ENCODE data around the gene CHTOP. TPM values are rescaled to one million over a fixed set of nuclear protein-coding genes. Genes with fewer than 3 reads are reported as not detected.

The CHTOP gene
- total RNA-seq, 1 experiment from 2014 or later = 156 TPM

DNA sequence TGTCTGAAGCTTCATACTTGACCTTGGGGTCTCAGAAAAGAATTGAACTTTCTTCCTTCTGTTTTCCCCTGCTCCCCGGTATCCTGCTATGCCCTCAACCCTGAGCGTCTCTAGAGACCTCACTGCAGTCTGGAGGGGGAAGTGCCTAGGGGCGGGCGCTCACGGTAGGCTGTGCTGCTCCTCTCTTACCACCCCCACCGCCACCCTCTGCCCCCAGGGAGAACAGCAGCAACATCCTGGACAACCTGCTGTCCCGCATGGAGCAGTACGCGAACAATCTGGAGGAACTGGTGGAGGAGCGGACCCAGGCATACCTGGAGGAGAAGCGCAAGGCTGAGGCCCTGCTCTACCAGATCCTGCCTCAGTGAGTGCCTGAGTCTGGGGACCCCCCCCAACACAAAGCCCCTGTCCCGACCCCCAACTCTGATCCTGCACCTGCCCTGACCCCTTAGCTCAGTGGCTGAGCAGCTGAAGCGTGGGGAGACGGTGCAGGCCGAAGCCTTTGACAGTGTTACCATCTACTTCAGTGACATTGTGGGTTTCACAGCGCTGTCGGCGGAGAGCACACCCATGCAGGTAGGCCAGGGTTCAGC lies 55.0 kb downstream of the CHTOP start:
- CTCF ChIA-PET = interaction anchor here (0.6 to 2.8 kb wide), 5 partner anchors 10 to 178 kb away, joined by 3 to 13 read pairs (median 4); partner anchors contain the start of genes INTS3, NPR1 and SLC27A3
- TF ChIP-seq, protein P1, sequence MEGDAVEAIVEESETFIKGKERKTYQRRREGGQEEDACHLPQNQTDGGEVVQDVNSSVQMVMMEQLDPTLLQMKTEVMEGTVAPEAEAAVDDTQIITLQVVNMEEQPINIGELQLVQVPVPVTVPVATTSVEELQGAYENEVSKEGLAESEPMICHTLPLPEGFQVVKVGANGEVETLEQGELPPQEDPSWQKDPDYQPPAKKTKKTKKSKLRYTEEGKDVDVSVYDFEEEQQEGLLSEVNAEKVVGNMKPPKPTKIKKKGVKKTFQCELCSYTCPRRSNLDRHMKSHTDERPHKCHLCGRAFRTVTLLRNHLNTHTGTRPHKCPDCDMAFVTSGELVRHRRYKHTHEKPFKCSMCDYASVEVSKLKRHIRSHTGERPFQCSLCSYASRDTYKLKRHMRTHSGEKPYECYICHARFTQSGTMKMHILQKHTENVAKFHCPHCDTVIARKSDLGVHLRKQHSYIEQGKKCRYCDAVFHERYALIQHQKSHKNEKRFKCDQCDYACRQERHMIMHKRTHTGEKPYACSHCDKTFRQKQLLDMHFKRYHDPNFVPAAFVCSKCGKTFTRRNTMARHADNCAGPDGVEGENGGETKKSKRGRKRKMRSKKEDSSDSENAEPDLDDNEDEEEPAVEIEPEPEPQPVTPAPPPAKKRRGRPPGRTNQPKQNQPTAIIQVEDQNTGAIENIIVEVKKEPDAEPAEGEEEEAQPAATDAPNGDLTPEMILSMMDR (IDR thresholded peaks at IDR 0.05; ENCODE audit: unreplicated experiment) = no peak
- no peak overlapping the region for H3K4me3 Mint-ChIP-seq (ENCODE audit: unreplicated experiment)
- no peaks in the 10 kb centered on the region for H3K36me3 Mint-ChIP-seq (ENCODE audit: insufficient read depth, unreplicated experiment)
- intact Hi-C loops (cut with micrococcal nuclease) = no loop called here
- no peak overlapping the region for H3K27ac Mint-ChIP-seq (ENCODE audit: low read depth, unreplicated experiment)
- H3K4me1 Mint-ChIP-seq (ENCODE audit: insufficient read depth, unreplicated experiment) = peaks cover 5% of the 10 kb centered on the region
- H3K27me3 Mint-ChIP-seq (ENCODE audit: insufficient read depth, unreplicated experiment) = peaks cover 14% of the 10 kb centered on the region
- no peaks in the 10 kb centered on the region for H3K9me3 Mint-ChIP-seq (ENCODE audit: unreplicated experiment)
- POLR2A ChIA-PET = interaction anchor here (0.6 to 0.9 kb wide), 3 partner anchors 14 to 35 kb away, joined by 3 read pairs; no protein-coding TSS in a partner anchor
- DNase-seq (ENCODE audit: unreplicated experiment) = no peak
- BruUV-seq (replicated peaks) = no TSS peak

DNA sequence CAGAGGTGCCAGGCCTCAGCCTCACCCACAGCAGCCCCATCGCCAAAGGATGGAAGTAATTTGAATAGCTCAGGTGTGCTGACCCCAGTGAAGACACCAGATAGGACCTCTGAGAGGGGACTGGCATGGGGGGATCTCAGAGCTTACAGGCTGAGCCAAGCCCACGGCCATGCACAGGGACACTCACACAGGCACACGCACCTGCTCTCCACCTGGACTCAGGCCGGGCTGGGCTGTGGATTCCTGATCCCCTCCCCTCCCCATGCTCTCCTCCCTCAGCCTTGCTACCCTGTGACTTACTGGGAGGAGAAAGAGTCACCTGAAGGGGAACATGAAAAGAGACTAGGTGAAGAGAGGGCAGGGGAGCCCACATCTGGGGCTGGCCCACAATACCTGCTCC lies 59.6 kb downstream of the CHTOP start:
- TF ChIP-seq, protein P1 (IDR thresholded peaks at IDR 0.05; ENCODE audit: unreplicated experiment) = no peak
- no peaks in the 10 kb centered on the region for H3K36me3 Mint-ChIP-seq (ENCODE audit: insufficient read depth, unreplicated experiment)
- intact Hi-C loops (cut with micrococcal nuclease) = no loop called here
- no peaks in the 10 kb centered on the region for H3K27me3 Mint-ChIP-seq (ENCODE audit: insufficient read depth, unreplicated experiment)
- H3K27ac Mint-ChIP-seq (ENCODE audit: low read depth, unreplicated experiment) = no peak overlapping the region
- CTCF ChIA-PET = no interaction called here
- POLR2A ChIA-PET = interaction anchor here (0.6 kb wide), 1 partner anchor 226 kb away, joined by 3 read pairs; no protein-coding TSS in a partner anchor
- no TSS peak for BruUV-seq (replicated peaks)
- no peak for DNase-seq (ENCODE audit: unreplicated experiment)
- H3K4me3 Mint-ChIP-seq (ENCODE audit: unreplicated experiment) = no peak overlapping the region
- peaks cover 11% of the 10 kb centered on the region for H3K4me1 Mint-ChIP-seq (ENCODE audit: insufficient read depth, unreplicated experiment)
- H3K9me3 Mint-ChIP-seq (ENCODE audit: unreplicated experiment) = no peaks in the 10 kb centered on the region

Small RNAs within 50 kb of the gene (microRNA-seq; reads per million reads assigned to microRNA genes)
- gene MIR8083 = not detected

Other genes with a start within 250 kb of the CHTOP start
- 46.9 and 80.4 TPM in 2 replicates for gene S100A8, start 243.0 kb upstream of the CHTOP start, total RNA-seq (2022)
- not detected in 2 replicates for gene S100A7A, start 217.5 kb upstream of the CHTOP start, total RNA-seq (2022)
- not detected in 2 replicates for gene S100A7, start 173.4 kb upstream of the CHTOP start, total RNA-seq (2022)
- 2,571 and 2,904 TPM in 2 replicates for gene S100A6, start 98.1 kb upstream of the CHTOP start, total RNA-seq (2022)
- gene S100A5, start 93.1 kb upstream of the CHTOP start, total RNA-seq (2022) = not detected in 2 replicates
- 27.2 and 60.7 TPM in 2 replicates for gene S100A4, start 88.3 kb upstream of the CHTOP start, total RNA-seq (2022)
- gene S100A3, start 84.8 kb upstream of the CHTOP start, total RNA-seq (2022) = 85.7 and 90.0 TPM in 2 replicates
- gene S100A2, start 68.2 kb upstream of the CHTOP start, total RNA-seq (2022) = 5,064 and 5,163 TPM in 2 replicates
- 1,014 and 1,213 TPM in 2 replicates for gene S100A16, start 20.9 kb upstream of the CHTOP start, total RNA-seq (2022)
- gene S100A14, start 17.7 kb upstream of the CHTOP start, total RNA-seq (2022) = 264 and 332 TPM in 2 replicates
- gene S100A13, start 6.6 kb upstream of the CHTOP start, total RNA-seq (2022) = 210 and 236 TPM in 2 replicates
- gene S100A1, start 5.6 kb upstream of the CHTOP start, total RNA-seq (2022) = 0.74 TPM in 1 of 2 replicates, not detected in the other
- 55.9 and 63.7 TPM in 2 replicates for gene SNAPIN, start 24.6 kb downstream of the CHTOP start, total RNA-seq (2022)
- 348 and 374 TPM in 2 replicates for gene ILF2, start 36.9 kb downstream of the CHTOP start, total RNA-seq (2022)
- gene NPR1, start 44.6 kb downstream of the CHTOP start, total RNA-seq (2022) = not detected in 2 replicates
- gene INTS3, start 94.0 kb downstream of the CHTOP start, total RNA-seq (2022) = 68.7 and 88.3 TPM in 2 replicates
- 11.1 and 12.8 TPM in 2 replicates for gene SLC27A3, start 141.3 kb downstream of the CHTOP start, total RNA-seq (2022)

Data from MCF 10A (cell line).